ENCODE measurements around the gene TSPO.

Gene TSPO

GRCh38 chr22:43159484-43160178, 8.3 kb downstream of the TSPO start:
- DNase-seq, result no peak

GRCh38 chr22:43160497-43161126, 9.3 kb downstream of the TSPO start:
- no peak for DNase-seq

GRCh38 chr22:43162412-43163150, 11.2 kb downstream of the TSPO start:
- DNase-seq, result no peak

GRCh38 chr22:43163241-43163795, 12.0 kb downstream of the TSPO start:
- no peak for DNase-seq

GRCh38 chr22:43164636-43165035, 13.3 kb downstream of the TSPO start:
- DNase-seq, result no peak

GRCh38 chr22:43166132-43166930, 15.0 kb downstream of the TSPO start:
- no peak for DNase-seq

- DNase-seq, result no peak
Measured at GRCh38 chr22:43167001-43167589, 15.7 kb downstream of the TSPO start.

GRCh38 chr22:43168471-43169309, 17.3 kb downstream of the TSPO start:
- peak; percentile 49 for DNase-seq

GRCh38 chr22:43169310-43170130, 18.2 kb downstream of the TSPO start:
- no peak for DNase-seq

GRCh38 chr22:43170131-43170480, 18.7 kb downstream of the TSPO start:
- no peak for DNase-seq

- DNase-seq, result no peak
Measured at GRCh38 chr22:43171019-43171491, 19.7 kb downstream of the TSPO start.

- DNase-seq, result no peak
Measured at GRCh38 chr22:43171607-43172006, 20.2 kb downstream of the TSPO start.

GRCh38 chr22:43172191-43172590, 20.8 kb downstream of the TSPO start:
- no peak for DNase-seq

- DNase-seq, result no peak
Measured at GRCh38 chr22:43173566-43173965, 22.2 kb downstream of the TSPO start.

- DNase-seq, result no peak
Measured at GRCh38 chr22:43173976-43174720, 22.8 kb downstream of the TSPO start.

- DNase-seq, result no peak
Measured at GRCh38 chr22:43174941-43175531, 23.7 kb downstream of the TSPO start.

- DNase-seq, result no peak
Measured at GRCh38 chr22:43176090-43176489, 24.7 kb downstream of the TSPO start.

GRCh38 chr22:43177479-43177878, 26.1 kb downstream of the TSPO start:
- no peak for DNase-seq

- DNase-seq, result no peak
Measured at GRCh38 chr22:43179146-43179910, 28.0 kb downstream of the TSPO start.
